ENCODE results near the gene OR10Z1.

The OR10Z1 gene

GRCh38 chr1:158604968-158605367 lies at the start of gene OR10Z1:
TSS of gene OR10Z1 (plus strand) at chr1:158605268. CDS start at chr1:158606439, 1,171 bp downstream.
- DNase-seq (ENCODE audit: low spot score), result no peak

GRCh38 chr1:158559696-158560095 lies 45.4 kb upstream of the OR10Z1 start:
- no peak for DNase-seq (ENCODE audit: low spot score)

- DNase-seq (ENCODE audit: low spot score), result no peak
Observed at GRCh38 chr1:158563853-158564252, 41.2 kb upstream of the OR10Z1 start.

GRCh38 chr1:158564608-158565007 lies 40.5 kb upstream of the OR10Z1 start:
- DNase-seq (ENCODE audit: low spot score), result no peak

GRCh38 chr1:158570480-158570879 lies 34.6 kb upstream of the OR10Z1 start, which contains the start of gene OR6P1:
TSS of gene OR6P1 (minus strand) at chr1:158570580. CDS start at chr1:158563604, 6,976 bp downstream.
- DNase-seq (ENCODE audit: low spot score), result no peak

- DNase-seq (ENCODE audit: low spot score), result no peak
Observed at GRCh38 chr1:158572226-158572625, 32.8 kb upstream of the OR10Z1 start.

DNA sequence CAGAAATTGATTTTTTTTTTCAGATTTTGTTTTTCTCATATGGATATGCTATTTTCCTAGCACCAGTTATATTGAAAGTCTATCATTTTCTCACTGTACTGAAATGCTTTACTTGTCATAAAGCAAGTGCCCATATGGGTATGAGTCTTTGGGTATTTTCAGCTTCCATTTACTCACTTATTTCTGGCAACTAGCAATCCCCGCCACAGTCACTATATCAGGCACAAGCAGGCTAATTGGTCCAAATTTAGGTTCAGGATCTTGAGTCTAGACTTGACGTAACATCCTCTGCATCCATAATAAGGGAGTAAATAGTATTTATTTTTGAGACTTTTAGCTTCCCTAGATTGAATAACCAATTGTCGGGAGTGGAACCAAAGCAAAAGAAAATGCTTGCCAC lies 27.5 kb upstream of the OR10Z1 start:
- DNase-seq (ENCODE audit: low spot score), result no peak

DNA sequence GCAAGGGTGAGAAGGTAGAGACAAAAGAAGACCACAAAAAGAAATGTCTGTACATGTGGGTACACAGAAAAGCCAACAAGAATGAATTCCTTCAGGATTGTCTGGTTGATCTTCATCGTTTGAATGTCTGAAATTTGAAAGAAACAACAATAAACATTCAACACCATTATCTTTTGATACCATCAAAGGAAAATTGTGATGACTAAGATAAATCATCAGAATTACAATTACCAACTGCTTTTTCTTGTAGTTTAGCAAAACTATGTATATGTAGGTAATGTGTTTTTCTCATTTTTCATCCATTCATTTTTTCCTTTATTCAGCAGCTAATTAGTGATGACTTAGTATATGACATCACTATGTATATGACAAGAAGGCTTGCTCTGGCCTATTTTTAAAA lies 25.3 kb upstream of the OR10Z1 start, which contains the start of gene OR10X1:
Gene OR10X1 (minus strand): TSS at position 167 of the 400 bp plus-strand sequence. CDS start 0 bp downstream, at position 167.
- no peak for DNase-seq (ENCODE audit: low spot score)

- no peak for DNase-seq (ENCODE audit: low spot score)
Observed at GRCh38 chr1:158583962-158584361, 21.1 kb upstream of the OR10Z1 start.

GRCh38 chr1:158586942-158587341 lies 18.1 kb upstream of the OR10Z1 start:
- DNase-seq (ENCODE audit: low spot score), result no peak

DNA sequence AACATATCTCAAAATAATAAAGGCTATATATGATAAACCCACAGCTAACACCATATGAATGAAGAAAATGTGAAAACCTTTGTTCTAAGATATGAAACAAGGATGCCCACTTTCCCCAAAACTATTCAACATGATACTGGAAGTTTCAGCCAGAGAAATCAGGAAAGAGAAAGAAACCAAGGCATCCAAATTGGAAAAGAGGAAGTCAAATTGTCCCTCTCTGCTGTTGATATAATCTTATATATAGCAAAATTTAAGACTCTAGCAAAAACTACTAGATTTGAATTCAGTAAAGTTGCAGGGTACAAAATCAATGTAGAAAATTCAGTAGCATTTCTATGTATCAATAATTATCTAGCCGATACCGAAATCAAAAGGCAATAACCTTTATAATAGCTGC lies 4.3 kb upstream of the OR10Z1 start:
- no peak for DNase-seq (ENCODE audit: low spot score)

- DNase-seq (ENCODE audit: low spot score), result no peak
Observed at GRCh38 chr1:158607296-158607695, 2.2 kb downstream of the OR10Z1 start.

DNA sequence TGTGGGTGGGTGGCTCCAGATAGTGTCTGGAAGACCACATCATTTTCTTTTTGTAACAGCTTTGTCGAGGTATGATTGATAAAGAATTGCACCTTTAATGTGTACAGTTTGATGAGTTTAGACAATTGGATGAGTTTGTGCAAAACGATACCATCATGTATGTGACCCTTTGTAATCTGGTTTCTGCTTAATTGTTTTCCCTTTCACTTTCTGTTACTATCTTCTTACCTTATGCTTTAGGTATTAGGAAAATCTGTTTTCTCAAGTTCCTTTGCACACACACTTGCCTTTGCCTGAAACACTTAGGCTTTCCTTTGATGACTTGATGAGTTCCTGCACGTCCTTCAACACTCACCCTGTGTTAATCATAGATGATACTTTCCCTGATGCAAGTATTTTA lies 6.8 kb downstream of the OR10Z1 start:
- DNase-seq (ENCODE audit: low spot score), result no peak

GRCh38 chr1:158613764-158614163 lies 8.7 kb downstream of the OR10Z1 start:
- no peak for DNase-seq (ENCODE audit: low spot score)

DNA sequence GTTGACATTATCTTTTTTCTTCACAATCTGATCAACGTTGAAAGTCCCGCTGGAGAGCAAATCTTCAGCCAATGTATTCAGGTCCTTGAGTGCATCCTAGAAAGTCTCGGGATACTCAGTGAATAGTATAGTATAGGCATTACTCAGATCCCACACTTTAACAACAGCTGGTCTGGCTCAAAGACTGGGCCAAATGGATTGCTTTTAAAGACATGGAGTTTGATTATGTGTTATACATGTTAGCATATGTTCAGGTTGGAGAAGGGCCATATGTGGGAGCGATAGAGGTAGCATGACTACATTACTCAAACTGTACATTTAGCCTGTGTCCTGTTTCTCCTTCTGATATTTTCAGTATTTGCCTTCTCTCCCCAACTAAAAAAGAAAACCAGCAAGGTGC lies 33.1 kb downstream of the OR10Z1 start:
- DNase-seq (ENCODE audit: low spot score), result no peak

DNA sequence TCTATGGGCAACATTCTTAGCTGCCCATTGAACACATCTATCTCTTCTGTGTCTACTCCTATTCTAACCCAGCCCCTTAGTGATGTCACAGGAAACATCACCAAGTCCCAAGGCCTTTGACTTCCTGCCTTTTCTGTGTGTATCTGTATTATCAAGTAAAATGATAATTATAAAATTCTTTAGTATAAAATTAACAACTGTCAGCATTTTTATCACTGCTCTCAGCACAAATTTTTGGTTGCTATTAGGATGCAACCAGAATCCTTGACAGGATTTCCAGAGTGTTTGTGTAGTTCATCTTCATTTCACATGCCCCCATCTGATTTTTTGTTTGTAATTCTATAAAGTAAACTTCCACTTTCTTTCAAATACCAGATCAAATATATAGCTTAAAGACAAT lies 33.8 kb downstream of the OR10Z1 start:
- DNase-seq (ENCODE audit: low spot score), result no peak

- no peak for DNase-seq (ENCODE audit: low spot score)
Observed at GRCh38 chr1:158644449-158644848, 39.4 kb downstream of the OR10Z1 start.

GRCh38 chr1:158646465-158646864 lies 41.4 kb downstream of the OR10Z1 start:
- DNase-seq (ENCODE audit: low spot score), result no peak

- no peak for DNase-seq (ENCODE audit: low spot score)
Observed at GRCh38 chr1:158649052-158649451, 44.0 kb downstream of the OR10Z1 start.

DNA sequence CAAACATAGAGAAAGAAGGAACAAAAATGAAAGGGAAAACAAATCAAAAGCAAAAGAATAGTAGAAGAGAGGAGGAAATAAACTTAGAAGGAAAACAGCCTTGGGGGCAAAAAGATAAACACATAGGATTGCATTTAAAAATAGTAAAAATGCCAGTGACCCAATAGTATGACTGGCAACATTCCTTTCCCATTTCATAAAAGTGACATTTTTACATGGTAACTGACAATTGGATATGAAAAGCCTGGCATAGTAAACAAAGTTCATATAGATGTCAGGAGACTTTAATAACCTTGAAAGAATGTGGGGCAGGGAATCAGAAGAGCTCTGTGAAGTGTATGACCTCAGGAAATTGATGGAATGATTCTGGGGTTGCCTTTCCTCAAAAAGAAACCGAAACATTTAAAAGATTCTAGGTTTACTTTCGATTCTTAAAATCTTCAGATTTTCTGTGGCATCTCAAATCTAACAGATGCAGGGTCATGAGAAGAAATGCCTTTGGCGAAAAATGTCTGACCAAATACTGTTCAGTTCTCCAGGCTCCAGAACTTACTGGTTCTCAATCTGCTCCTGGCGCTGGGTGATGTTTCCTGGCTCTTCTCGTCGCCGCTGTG lies 47.8 kb downstream of the OR10Z1 start:
- no peak for DNase-seq (ENCODE audit: low spot score)

DNA sequence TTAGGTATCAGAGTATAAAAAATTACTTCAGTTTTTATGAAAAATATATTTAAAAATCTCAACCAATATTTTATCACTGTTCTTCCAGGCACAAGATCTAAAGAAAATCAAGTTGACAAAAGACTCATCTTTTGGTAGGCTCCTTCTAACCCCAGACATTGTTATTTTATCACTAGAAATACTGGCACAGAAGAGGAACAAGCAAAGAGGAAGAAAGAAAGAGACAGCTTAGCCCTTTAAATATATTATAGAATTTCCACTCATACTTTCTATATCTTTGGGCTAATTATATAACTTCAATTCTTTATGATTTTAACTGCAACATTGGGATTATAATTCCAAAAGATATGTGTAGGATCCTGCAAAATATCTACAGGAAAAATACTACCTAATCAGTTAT lies 49.0 kb downstream of the OR10Z1 start:
- DNase-seq (ENCODE audit: low spot score), result no peak

GRCh38 chr1:158654571-158654970 lies 49.5 kb downstream of the OR10Z1 start:
- DNase-seq (ENCODE audit: low spot score), result no peak
